Activated CD8-positive, alpha-beta memory T cell treated with anti-CD3 and anti-CD28 coated beads for 1 hour (primary cell): Measurements from ENCODE around the gene ID1.
"Not testable (repeated sequence)": the region's sequence is repeated elsewhere in the genome, so short reads cannot be mapped to it uniquely, and the experiment has no call there.

Experiments
- DNase-seq, 2 donors: peaks; one replicate each; pipeline ENCODE4 v3.0.0-alpha.2; 2020; ENCODE audit warnings: low read depth in 1 of 2; ENCODE audit errors: extremely low read depth in 1 of 2

Gene ID1

DNA sequence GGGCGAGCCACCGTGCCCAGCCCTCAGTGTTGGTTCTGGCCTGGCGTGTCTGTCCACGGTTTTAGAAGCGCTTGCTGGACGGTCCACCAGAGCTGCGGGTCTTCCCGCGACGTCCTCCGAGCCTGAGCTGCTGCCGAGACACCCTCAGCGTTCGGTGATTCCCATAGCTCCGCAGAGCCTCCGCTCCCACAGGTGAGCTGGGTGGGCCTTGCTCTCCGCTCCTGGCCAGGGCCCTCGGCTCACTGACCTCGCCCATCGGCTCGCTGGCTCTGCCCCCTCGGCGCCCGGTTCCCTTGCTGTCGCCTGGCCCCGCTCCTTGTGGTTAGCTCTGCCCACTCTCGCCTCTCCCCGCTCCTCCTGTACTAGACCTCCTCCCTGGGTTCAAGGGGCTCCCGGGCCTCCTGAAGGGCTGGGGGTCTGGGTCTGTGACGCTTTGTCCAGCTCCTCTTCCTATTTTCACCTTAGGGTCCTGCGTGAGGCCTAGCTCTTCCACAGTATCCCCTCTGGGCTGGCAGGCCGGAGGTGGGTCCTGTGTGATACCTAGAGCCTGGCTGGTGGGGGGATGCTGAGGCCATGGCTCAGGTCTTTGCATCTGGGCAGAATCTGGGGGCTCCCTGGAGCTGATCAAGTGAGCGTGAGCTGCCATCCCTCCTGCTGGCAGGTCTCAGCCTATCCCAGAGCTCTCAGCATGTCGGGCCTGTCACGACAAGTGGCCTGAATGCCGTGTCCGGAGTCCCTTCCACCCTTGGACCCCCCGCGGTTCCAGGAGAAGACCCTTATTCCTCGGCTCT is 27.7 kb downstream of the ID1 start:
- no peak for DNase-seq

DNA sequence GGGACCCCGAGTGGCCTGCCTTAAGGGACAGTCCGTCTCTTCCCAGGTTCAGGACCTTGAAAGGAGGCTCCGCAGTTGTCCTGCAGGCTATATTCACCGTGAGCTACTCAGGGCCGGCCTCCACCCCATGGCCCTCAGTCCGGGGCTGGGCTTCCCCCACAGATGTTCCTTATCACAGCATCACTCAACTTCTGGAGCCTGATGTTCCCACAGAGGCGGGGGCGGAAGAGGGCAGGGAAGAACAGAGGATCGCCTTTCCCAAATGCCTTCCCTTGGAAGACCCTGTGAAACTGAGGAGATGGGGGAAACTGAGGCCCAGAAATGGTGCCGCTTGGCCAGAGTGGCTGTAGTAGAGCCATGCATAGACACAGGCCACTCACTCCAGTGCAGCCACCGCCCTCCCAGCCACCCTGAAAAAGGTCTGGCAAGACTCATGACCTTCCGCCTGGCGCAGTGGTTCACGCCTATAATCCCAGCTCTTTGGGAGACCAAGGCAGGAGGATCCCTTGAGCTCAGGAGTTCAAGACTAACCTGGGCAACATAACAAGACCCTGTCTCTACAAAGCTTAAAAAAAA is 28.3 kb downstream of the ID1 start:
- no peak for DNase-seq

DNA sequence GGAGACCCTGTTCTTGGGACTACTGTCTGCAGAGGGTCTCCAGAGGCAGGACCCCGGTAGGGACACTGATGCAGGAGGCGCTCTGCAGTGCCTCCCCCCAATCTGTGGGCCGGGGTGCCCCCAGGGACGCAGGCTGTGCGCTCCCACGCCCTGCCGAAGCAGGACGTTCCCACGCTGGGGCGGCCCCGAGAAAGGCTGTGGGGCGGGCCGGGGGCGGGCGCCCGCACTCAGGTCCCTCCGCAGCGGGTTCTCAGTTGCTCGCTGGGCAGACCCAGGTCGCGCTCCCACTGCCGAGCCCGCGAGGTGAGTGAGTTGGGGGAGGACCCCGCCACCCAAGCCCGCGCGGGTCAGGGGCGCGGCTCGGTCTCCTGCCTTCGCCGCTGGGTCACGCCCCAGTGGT is 32.6 kb downstream of the ID1 start, which contains the start of gene COX4I2:
Gene COX4I2 (plus strand): TSS at position 253 of the 400 bp plus-strand sequence. CDS start 1,106 bp downstream, outside the sequence.
- no peak for DNase-seq

GRCh38 chr20:31638317-31638716 is 33.2 kb downstream of the ID1 start:
- no peak for DNase-seq

- DNase-seq: no peak
Observed at GRCh38 chr20:31638816-31639215, 33.7 kb downstream of the ID1 start.

DNA sequence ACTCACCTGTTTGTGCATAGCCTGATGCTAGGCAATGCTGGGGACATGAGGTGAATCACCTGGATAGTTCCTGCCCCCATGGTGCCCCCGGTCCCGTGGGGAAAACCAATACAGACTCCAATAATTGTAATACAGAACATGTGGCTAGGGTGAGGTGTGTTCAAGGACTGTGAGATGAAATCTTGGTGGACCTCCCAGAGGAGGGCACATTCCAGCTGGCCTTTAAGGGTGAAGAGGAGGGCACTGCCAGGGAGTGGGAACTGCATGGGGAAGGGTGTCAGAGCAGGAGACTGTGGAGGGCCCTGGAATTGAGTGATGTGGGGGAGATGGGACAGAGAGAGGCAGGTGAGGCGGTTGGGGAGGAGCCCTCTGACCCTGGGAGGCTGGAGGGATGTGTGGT is 35.2 kb downstream of the ID1 start:
- DNase-seq: no peak

DNA sequence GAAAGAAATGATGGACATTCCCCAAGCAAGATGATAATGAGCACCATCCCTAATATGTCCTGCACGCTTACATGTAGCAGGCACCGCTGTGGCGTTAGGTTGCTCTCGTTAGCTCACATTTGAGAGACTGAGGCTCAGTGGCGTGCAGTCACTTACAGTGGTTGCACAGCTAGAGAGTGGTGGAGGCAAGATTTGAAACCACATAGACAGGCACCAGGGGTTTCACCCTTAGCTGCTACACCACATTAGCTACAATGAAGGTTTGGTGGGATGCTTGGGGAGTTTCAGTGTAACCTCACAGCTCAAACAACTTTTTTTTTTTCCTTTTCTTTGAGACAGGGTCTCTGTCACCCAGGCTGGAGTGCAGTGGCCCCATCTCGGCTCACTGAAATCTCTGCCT is 36.3 kb downstream of the ID1 start:
- DNase-seq: no peak

DNA sequence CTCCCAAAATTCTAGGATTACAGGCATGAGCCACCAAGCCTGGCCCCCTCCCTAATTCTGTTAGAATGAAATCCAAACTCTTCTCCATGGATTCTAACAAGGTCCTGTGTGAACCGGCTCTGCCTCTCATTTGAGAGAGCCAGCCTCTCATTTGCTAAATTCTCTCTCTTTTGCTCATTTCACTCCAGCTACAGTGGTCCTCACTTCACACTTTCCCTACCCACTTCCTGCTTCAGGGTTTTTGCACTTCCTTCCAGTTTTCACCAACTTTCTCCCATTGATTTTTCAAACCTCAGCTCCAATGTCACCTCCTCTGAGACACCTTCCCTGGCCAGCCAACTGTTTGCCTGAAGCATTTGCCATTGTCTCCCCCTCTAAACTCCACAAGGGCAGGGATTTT is 37.7 kb downstream of the ID1 start:
- no peak for DNase-seq

DNA sequence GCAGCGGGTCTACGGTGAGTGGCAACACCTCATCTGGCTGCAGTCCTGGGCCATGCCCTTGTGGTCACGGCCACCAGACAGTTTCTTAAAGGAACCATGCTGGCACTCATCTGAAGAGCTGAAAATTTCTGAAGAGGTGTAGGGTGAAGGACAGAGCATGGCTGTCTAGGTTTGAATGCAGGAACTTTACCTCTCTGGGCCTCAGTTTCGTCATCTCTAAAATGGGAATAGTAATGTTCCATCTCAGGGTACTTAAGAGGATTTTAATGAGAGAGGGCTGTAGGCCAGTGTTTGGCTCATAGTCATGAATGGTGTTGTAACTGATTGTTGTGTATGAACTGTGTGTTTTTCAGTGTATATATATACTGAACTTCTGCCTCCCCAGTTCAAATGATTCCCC is 38.4 kb downstream of the ID1 start:
- DNase-seq: no peak

GRCh38 chr20:31644701-31645100 is 39.6 kb downstream of the ID1 start:
- no peak for DNase-seq

- DNase-seq: not testable (repeated sequence)
Observed at GRCh38 chr20:31648104-31648503, 43.0 kb downstream of the ID1 start.

- DNase-seq: no peak
Observed at GRCh38 chr20:31652917-31653396, 47.9 kb downstream of the ID1 start.

DNA sequence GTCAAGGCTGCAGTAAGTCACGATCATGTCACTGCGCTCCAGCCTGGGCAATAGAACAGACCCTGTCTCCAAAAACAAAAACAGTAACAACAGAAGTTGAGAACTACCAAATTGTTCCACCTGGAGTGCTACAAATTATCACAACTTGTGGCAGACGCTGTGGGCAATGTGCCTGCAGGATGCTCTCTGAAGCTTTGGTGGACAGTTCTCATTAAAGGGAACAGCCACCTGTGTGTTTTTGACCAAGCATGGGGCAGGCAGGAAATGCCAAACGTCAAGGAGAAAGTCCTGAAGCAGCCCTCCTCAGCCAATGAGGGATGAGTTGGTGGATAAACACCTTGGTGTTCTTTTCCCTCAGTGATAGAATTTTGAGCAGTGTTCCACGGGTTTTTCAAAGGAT is 48.5 kb downstream of the ID1 start:
- DNase-seq: no peak

GRCh38 chr20:31654534-31654933 is 49.4 kb downstream of the ID1 start:
- no peak for DNase-seq
